ENCODE results near the gene PRIMA1. TPM values are rescaled to one million over a fixed set of nuclear protein-coding genes. Genes with fewer than 3 reads are reported as not detected.
A peak's percentile ranks its signal among the peaks of the same experiment; 100 is the strongest.

PRIMA1 gene
- total RNA-seq, 1 experiment from 2014 or later = 2.3 TPM

DNA sequence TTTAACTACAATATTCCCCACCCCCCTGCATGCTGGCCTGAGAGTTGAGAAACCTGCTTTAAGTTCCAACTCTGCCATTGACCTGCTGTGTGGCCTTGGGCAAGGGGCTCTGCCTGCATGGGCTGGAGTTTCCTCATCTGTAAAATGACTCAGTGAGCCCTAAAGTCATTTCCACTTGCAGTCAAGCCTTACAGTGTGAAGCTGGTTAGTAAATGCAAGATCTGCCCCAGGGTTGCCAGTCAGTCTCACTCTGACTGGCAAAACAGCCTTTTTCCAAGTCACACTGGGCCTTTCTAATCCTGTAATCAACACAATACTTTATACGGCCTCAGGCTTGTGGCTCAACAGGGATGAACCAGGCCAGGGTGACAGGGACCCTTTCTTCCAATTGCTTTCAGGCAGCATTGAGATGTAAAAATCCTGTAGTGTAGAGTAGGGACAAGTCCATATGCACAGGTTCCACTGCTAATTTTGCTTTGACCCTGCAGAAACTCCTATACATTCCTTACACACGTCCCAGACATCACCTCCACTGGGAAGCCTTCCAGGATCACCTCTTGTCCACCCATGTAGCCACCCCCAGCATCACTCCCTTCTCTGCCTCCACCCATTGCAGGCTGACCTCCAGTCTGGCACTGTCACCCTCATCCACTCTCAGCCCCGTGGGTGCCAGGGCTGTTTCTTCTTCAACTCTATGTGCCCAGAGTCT, 42.6 kb upstream of the PRIMA1 start:
- no peak for DNase-seq
- no peaks in the 10 kb centered on the region for H3K9me3 ChIP-seq (ENCODE audit: control insufficient read depth, low read depth, low read length)
- H2BK12ac ChIP-seq (ENCODE audit: insufficient read length, low read depth, low read length) = no peak overlapping the region
- peak overlapping the region in 1 of 3 experiments; percentile 76; a peak in 1 of 7 replicates for H3K27ac Mint-ChIP-seq
- no peaks in the 10 kb centered on the region for H3K79me1 ChIP-seq (ENCODE audit: insufficient read depth, low read depth, low read length, poor library complexity, severe bottlenecking)
- H3K27me3 Mint-ChIP-seq (ENCODE audit: low read depth) = peaks cover 18% of the 10 kb centered on the region
- no peak overlapping the region for H3K4ac ChIP-seq (ENCODE audit: low read depth, low read length)
- H4K20me1 ChIP-seq (ENCODE audit: control insufficient read depth, insufficient read depth, insufficient read length) = no peaks in the 10 kb centered on the region
- no peak overlapping the region for H3K23ac ChIP-seq (ENCODE audit: insufficient read length, low read depth, low read length)
- no peaks in the 10 kb centered on the region for H3K27me3 ChIP-seq (ENCODE audit: insufficient read depth, low read length)
- H3K36me3 Mint-ChIP-seq (ENCODE audit: insufficient read depth in 1 of 3, low read depth in 3 of 3) = no peaks in the 10 kb centered on the region
- no peak overlapping the region for H3K14ac ChIP-seq (ENCODE audit: insufficient read depth, low read length)
- H3K4me1 ChIP-seq (ENCODE audit: insufficient read depth, low read length) = no peaks in the 10 kb centered on the region
- TF ChIP-seq CTCF (conservative IDR thresholded peaks at IDR 0.05) = no peak
- no CpG with 5 or more reads among the region's 3 CpGs for WGBS (ENCODE audit: extremely low coverage, insufficient read length, low lambda C conversion rate)
- no peak overlapping the region for H4K8ac ChIP-seq (replicated peaks; ENCODE audit: insufficient read length, low read depth, low read length)
- no peak overlapping the region for H2BK120ac ChIP-seq (ENCODE audit: low read depth, low read length, poor library complexity, severe bottlenecking)
- no peaks in the 10 kb centered on the region for H3K79me2 ChIP-seq (ENCODE audit: insufficient read depth, low read length)
- no peak overlapping the region for H4K91ac ChIP-seq (ENCODE audit: insufficient read length, low read depth, low read length)
- no peak overlapping the region for H3K56ac ChIP-seq (ENCODE audit: insufficient read length, low read depth, low read length)
- no peaks in the 10 kb centered on the region for H3K23me2 ChIP-seq (ENCODE audit: insufficient read length, low read depth, low read length, poor library complexity, severe bottlenecking)
- H2BK15ac ChIP-seq (ENCODE audit: low read depth, low read length) = no peak overlapping the region
- no peak overlapping the region for H3K9ac ChIP-seq (ENCODE audit: extremely low read depth, insufficient read length, low read length)
- H4K5ac ChIP-seq (ENCODE audit: insufficient read length, low read depth, low read length) = no peak overlapping the region
- H3K27ac ChIP-seq (ENCODE audit: insufficient read length, low read depth, low read length) = no peak overlapping the region
- H2AK5ac ChIP-seq (ENCODE audit: insufficient read length, low read length) = no peak overlapping the region
- no peak overlapping the region for H3K4me2 ChIP-seq (ENCODE audit: insufficient read depth, insufficient read length, low read length)
- H2BK5ac ChIP-seq (ENCODE audit: insufficient read length, low read length) = no peak overlapping the region
- H3K18ac ChIP-seq (ENCODE audit: insufficient read length, low read depth, low read length) = no peak overlapping the region
- H3K9me3 Mint-ChIP-seq = no peaks in the 10 kb centered on the region
- no peak overlapping the region for H2AFZ ChIP-seq (ENCODE audit: low read length)
- H3K4me3 Mint-ChIP-seq = no peak overlapping the region
- no peak overlapping the region for H3T11ph ChIP-seq (ENCODE audit: low read length)
- H2BK20ac ChIP-seq (ENCODE audit: low read depth, low read length, poor library complexity, severe bottlenecking) = no peak overlapping the region
- H3K4me1 Mint-ChIP-seq = peaks cover 0 to 12% of the 10 kb centered on the region in 2 experiments; a peak in 2 of 4 replicates

Measured in H9 (cell line).